OCI-LY7 (cell line): Measurements from ENCODE around the gene NEK11. TPM values are rescaled to one million over a fixed set of nuclear protein-coding genes. Genes with fewer than 3 reads are reported as not detected.

Source experiments
- BruUV-seq: library from RNA; stranded (reverse); fragments of 400-500 nt; replicated peaks from 2 replicates; lab custom pipeline; 2021; lab: Mats Ljungman, UMichigan
- CTCF ChIA-PET: fragments of 300-600 bp; sonication (Branson Sonifier 250); formaldehyde crosslinking; loops from one replicate; lab custom pipeline; 2022; ENCODE audit warnings: antibody characterized with exemption; ENCODE audit not compliant: unreplicated experiment; lab: Charles Lee
- POLR2A ChIA-PET: fragments of 300-600 bp; sonication (Branson Sonifier 250); formaldehyde crosslinking; loops from one replicate; lab custom pipeline; 2022; ENCODE audit warnings: antibody characterized with exemption; lab: Charles Lee
- DNase-seq: peaks from one replicate; pipeline ENCODE4 v3.0.0-alpha.2; 2015; ENCODE audit warnings: low spot score
- H2AFZ ChIP-seq: fragments of 200-600 bp; sonication (generic), shearing (Covaris generic); 2 replicates; pipeline ENCODE4 v1.6.1; 2014; ENCODE audit warnings: mild to moderate bottlenecking, antibody characterized with exemption, low read length, moderate library complexity
- H3K27ac ChIP-seq: fragments of 200-600 bp; sonication (generic); 2 replicates; pipeline ENCODE4 v1.5.1; 2014; ENCODE audit warnings: mixed run types, low read depth, mild to moderate bottlenecking, moderate library complexity, low read length, inconsistent platforms; ENCODE audit not compliant: poor library complexity, severe bottlenecking
- H3K36me3 ChIP-seq: fragments of 200-600 bp; sonication (generic); 2 replicates; pipeline ENCODE4 v1.6.1; 2014; ENCODE audit warnings: mild to moderate bottlenecking, antibody characterized with exemption, low read length, moderate library complexity, mixed read lengths; ENCODE audit not compliant: insufficient read depth
- H3K4me1 ChIP-seq: fragments of 200-600 bp; sonication (generic); 2 replicates; pipeline ENCODE4 v1.5.1; 2014; ENCODE audit warnings: mild to moderate bottlenecking, low read length; ENCODE audit not compliant: insufficient read depth, poor library complexity, severe bottlenecking
- H3K4me2 ChIP-seq: fragments of 200-600 bp; sonication (generic); 2 replicates; pipeline ENCODE4 v1.6.1; 2014; ENCODE audit warnings: mild to moderate bottlenecking, low read length
- H3K4me3 ChIP-seq: fragments of 200-600 bp; sonication (generic); 2 replicates; pipeline ENCODE4 v1.5.1; 2014; ENCODE audit warnings: mild to moderate bottlenecking, low read depth, low read length; ENCODE audit not compliant: poor library complexity, severe bottlenecking
- H3K79me2 ChIP-seq: fragments of 200-600 bp; sonication (generic); 2 replicates; pipeline ENCODE4 v1.6.1; 2016; ENCODE audit warnings: low read depth, mild to moderate bottlenecking, low read length, moderate library complexity, mixed read lengths; ENCODE audit not compliant: insufficient read depth
- H3K9me2 ChIP-seq: fragments of 200-600 bp; sonication (generic); 2 replicates; pipeline ENCODE4 v1.6.1; 2016; ENCODE audit warnings: mild to moderate bottlenecking, low read length, mixed read lengths; ENCODE audit not compliant: insufficient read depth
- H3K9me3 ChIP-seq: fragments of 200-600 bp; sonication (generic); 2 replicates; pipeline ENCODE4 v1.6.1; 2014; ENCODE audit warnings: mild to moderate bottlenecking, mixed run types, low read length, mixed read lengths
- H4K20me1 ChIP-seq: fragments of 200-600 bp; sonication (generic); 2 replicates; pipeline ENCODE4 v1.6.1; 2014; ENCODE audit warnings: mild to moderate bottlenecking, antibody characterized with exemption, low read length, moderate library complexity, mixed read lengths; ENCODE audit not compliant: insufficient read depth
- CTCF ChIP-seq: fragments of 200-600 bp; sonication (generic); conservative IDR thresholded peaks from 2 replicates; pipeline ENCODE4 v1.5.1; 2014; ENCODE audit warnings: mild to moderate bottlenecking, antibody characterized with exemption, low read length, moderate library complexity, mixed read lengths
- EZH2phosphoT487 ChIP-seq: fragments of 200-600 bp; sonication (generic); IDR thresholded peaks from 2 replicates; pipeline ENCODE4 v1.6.1; 2018; ENCODE audit warnings: low read depth, borderline replicate concordance, mild to moderate bottlenecking, mixed run types, antibody characterized with exemption, low read length, moderate library complexity, mixed read lengths
- intact Hi-C: fragments of 100-400 bp; cut with micrococcal nuclease; formaldehyde crosslinking; loops from one replicate; pipeline ENCODE4 v1.10.0; 2022; ENCODE audit not compliant: unreplicated experiment
- total RNA-seq, 2 experiments: library from RNA; depleted of rRNA in 1 of 2; stranded (reverse); fragments of >200 nt in 1 of 2; shearing (Covaris generic) in 1 of 2; gene quantifications; 2 replicates each; pipeline ENCODE4 v1.2.3, GENCODE V29; 2014 to 2022

The NEK11 gene
- total RNA-seq, 2 experiments from 2014 or later = 0.47 to 1.5 TPM

- no TSS peak for BruUV-seq
- intact Hi-C loops = no loop called here
- H3K4me1 ChIP-seq = no peaks in the 10 kb centered on the region
- H3K9me2 ChIP-seq = no peaks in the 10 kb centered on the region
- no peaks in the 10 kb centered on the region for H3K79me2 ChIP-seq
- no peaks in the 10 kb centered on the region for H4K20me1 ChIP-seq
- H3K4me2 ChIP-seq = no peak overlapping the region
- H3K9me3 ChIP-seq = no peaks in the 10 kb centered on the region
- no peak for DNase-seq
- CTCF ChIA-PET = no interaction called here
- no peak overlapping the region for H3K27ac ChIP-seq
- H2AFZ ChIP-seq = no peak overlapping the region
- TF ChIP-seq CTCF (no peak), EZH2phosphoT487 (no peak)
- POLR2A ChIA-PET = interaction anchor here (0.6 to 1.3 kb wide), 4 partner anchors 14 to 1062 kb away, joined by 3 to 6 read pairs (median 3); no protein-coding TSS in a partner anchor
- no peak overlapping the region for H3K4me3 ChIP-seq
- H3K36me3 ChIP-seq = no peaks in the 10 kb centered on the region
Measured at GRCh38 chr3:131228522-131228921, 201.8 kb downstream of the NEK11 start.

DNA sequence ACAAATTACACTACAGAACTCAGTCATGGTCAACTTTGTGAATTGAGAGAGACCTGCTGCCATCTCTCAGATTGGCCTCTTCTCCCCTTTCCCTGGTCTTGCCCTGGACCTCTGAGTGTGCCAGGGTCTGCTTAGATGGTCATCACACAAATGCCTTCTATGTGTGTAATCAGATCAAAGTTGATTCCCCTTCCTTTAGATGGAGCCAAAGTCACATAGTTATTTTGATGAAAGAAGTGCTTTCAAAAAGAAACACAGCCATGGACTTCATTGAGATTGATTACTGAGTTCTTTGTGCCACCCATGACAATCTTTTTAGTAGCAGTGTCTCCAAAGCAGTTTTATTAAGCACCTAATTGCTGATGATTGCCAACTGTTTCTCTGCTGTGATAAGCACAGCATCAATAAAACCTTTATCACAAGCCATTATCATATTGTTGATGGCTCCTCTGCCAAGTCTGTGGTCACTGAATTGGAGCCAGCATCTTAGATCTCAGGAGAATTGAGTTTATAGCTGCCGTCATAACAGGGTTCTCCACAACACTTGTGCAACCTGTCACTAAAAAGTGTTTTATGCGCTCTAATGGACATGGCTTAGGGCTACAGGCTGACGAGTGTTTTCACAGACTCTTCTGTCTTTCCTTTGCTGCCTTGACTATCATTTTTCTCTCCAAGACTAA lies 205.2 kb downstream of the NEK11 start:
- no peaks in the 10 kb centered on the region for H3K9me3 ChIP-seq
- CTCF ChIA-PET = no interaction called here
- intact Hi-C loops = no loop called here
- POLR2A ChIA-PET = no interaction called here
- H3K27ac ChIP-seq = no peak overlapping the region
- H4K20me1 ChIP-seq = no peaks in the 10 kb centered on the region
- no peak overlapping the region for H2AFZ ChIP-seq
- BruUV-seq = no TSS peak
- H3K36me3 ChIP-seq = no peaks in the 10 kb centered on the region
- DNase-seq = no peak
- no peaks in the 10 kb centered on the region for H3K79me2 ChIP-seq
- no peak overlapping the region for H3K4me3 ChIP-seq
- H3K9me2 ChIP-seq = no peaks in the 10 kb centered on the region
- no peak overlapping the region for H3K4me2 ChIP-seq
- TF ChIP-seq CTCF = peak; percentile 24; the same call in 1 of the 2 replicates
- no peak for TF ChIP-seq EZH2phosphoT487
- H3K4me1 ChIP-seq = no peaks in the 10 kb centered on the region

DNA sequence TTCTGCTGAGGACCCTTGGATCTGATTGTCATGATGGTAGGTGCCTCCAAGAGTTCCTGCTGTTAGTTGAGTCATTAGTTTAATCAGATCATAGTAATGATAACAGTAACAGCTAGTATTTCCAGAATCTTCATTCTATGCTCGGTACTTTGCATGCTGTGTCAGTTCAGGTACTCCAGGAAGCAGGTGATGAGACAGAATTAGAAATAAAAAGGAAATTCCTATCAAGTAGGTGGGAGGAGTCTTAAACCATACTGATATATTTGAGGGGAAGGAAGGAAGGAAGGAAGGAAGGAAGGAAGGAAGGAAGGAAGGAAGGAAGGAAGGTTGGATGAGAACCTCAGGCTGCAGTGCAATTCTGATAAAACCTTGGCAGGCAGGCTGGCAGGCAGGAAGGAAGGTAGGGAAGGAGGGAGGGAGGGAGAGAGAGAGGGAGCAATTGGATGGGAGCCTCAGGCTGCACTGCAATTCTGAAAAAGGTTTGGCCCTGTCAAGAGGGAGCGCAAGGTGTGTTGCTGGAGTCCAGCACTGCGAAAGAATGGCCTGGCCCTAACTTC lies 206.1 kb downstream of the NEK11 start:
- Histone ChIP-seq H3K27ac (no peak overlapping the region), H3K4me2 (no peak overlapping the region), H3K4me1 (no peaks in the 10 kb centered on the region), H3K79me2 (no peaks in the 10 kb centered on the region), H2AFZ (no peak overlapping the region), H3K4me3 (no peak overlapping the region), H3K9me2 (no peaks in the 10 kb centered on the region), H3K9me3 (no peaks in the 10 kb centered on the region), H3K36me3 (no peaks in the 10 kb centered on the region), H4K20me1 (no peaks in the 10 kb centered on the region)
- DNase-seq = no peak
- TF ChIP-seq CTCF (no peak), EZH2phosphoT487 (no peak)
- CTCF ChIA-PET = no interaction called here
- no TSS peak for BruUV-seq
- intact Hi-C loops = no loop called here
- POLR2A ChIA-PET = no interaction called here
